LNCAP (cell line): ENCODE results near the gene MT1M.

Experiments used
- CTCF ChIP-seq: fragments of 450-650 bp; IDR thresholded peaks from 2 replicates; pipeline ENCODE4 v1.5.1; 2017; ENCODE audit warnings: mild to moderate bottlenecking

MT1M gene

GRCh38 chr16:56651586-56651985 lies 19.1 kb downstream of the MT1M start, which contains the start of gene MT1B:
TSS of gene MT1B (plus strand) at chr16:56651886. CDS start at chr16:56651954, 68 bp downstream.
- TF ChIP-seq CTCF = no peak

GRCh38 chr16:56652600-56652999 lies 20.1 kb downstream of the MT1M start:
- no peak for TF ChIP-seq CTCF

- no peak for TF ChIP-seq CTCF
Observed at GRCh38 chr16:56653218-56653617, 20.8 kb downstream of the MT1M start.

- no peak for TF ChIP-seq CTCF
Observed at GRCh38 chr16:56657555-56658326, 25.3 kb downstream of the MT1M start, which contains the start of gene MT1F. TSS of gene MT1F (plus strand) at chr16:56657959. CDS start at chr16:56658059, 100 bp downstream.

- no peak for TF ChIP-seq CTCF
Observed at GRCh38 chr16:56658327-56658875, 25.9 kb downstream of the MT1M start.

GRCh38 chr16:56662357-56663354 lies 30.2 kb downstream of the MT1M start:
- no peak for TF ChIP-seq CTCF

GRCh38 chr16:56664506-56664905 lies 32.0 kb downstream of the MT1M start:
- no peak for TF ChIP-seq CTCF
